H9 (cell line): ENCODE data around the gene JSRP1. TPM values are rescaled to one million over a fixed set of nuclear protein-coding genes. Genes with fewer than 3 reads are reported as not detected.
A peak's percentile ranks its signal among the peaks of the same experiment; 100 is the strongest.

Experiments used
- DNase-seq: peaks from one replicate; pipeline ENCODE4 v3.0.0-alpha.2; 2017
- H2AFZ ChIP-seq: one replicate; pipeline ENCODE4 v1.6.1; 2013; ENCODE audit warnings: mild to moderate bottlenecking, low read length, control low read depth, moderate library complexity
- H2AK5ac ChIP-seq: 2 replicates; pipeline ENCODE4 v1.6.1; 2013; ENCODE audit warnings: low read length, control low read depth, mixed read lengths; ENCODE audit not compliant: insufficient read length
- H2BK120ac ChIP-seq: one replicate; pipeline ENCODE4 v1.6.1; 2013; ENCODE audit warnings: low read depth, mild to moderate bottlenecking, low read length, control low read depth, inconsistent platforms; ENCODE audit not compliant: poor library complexity, severe bottlenecking
- H2BK12ac ChIP-seq: 2 replicates; pipeline ENCODE4 v1.6.1; 2013; ENCODE audit warnings: low read length, control low read depth, mixed read lengths, low read depth; ENCODE audit not compliant: insufficient read length
- H2BK15ac ChIP-seq: 2 replicates; pipeline ENCODE4 v1.6.1; 2013; ENCODE audit warnings: low read depth, low read length, control low read depth
- H2BK20ac ChIP-seq: one replicate; pipeline ENCODE4 v1.6.1; 2013; ENCODE audit warnings: low read depth, mild to moderate bottlenecking, low read length, control low read depth, inconsistent platforms; ENCODE audit not compliant: poor library complexity, severe bottlenecking
- H2BK5ac ChIP-seq: 2 replicates; pipeline ENCODE4 v1.6.1; 2013; ENCODE audit warnings: low read length, control low read depth, mixed read lengths; ENCODE audit not compliant: insufficient read length
- H3K14ac ChIP-seq: 2 replicates; pipeline ENCODE4 v1.6.1; 2013; ENCODE audit warnings: low read length, control low read depth; ENCODE audit not compliant: insufficient read depth
- H3K18ac ChIP-seq: 2 replicates; pipeline ENCODE4 v1.6.1; 2013; ENCODE audit warnings: low read depth, mild to moderate bottlenecking, mixed read lengths, low read length, control low read depth; ENCODE audit not compliant: insufficient read length
- H3K23ac ChIP-seq: 2 replicates; pipeline ENCODE4 v1.6.1; 2013; ENCODE audit warnings: low read length, control low read depth, mixed read lengths, low read depth; ENCODE audit not compliant: insufficient read length
- H3K23me2 ChIP-seq: 2 replicates; pipeline ENCODE4 v1.6.1; 2013; ENCODE audit warnings: low read depth, mild to moderate bottlenecking, mixed read lengths, low read length, control low read depth; ENCODE audit not compliant: insufficient read length, poor library complexity, severe bottlenecking
- H3K27ac ChIP-seq: 2 replicates; pipeline ENCODE4 v1.5.1; 2013; ENCODE audit warnings: low read length, control low read depth, mixed read lengths, low read depth; ENCODE audit not compliant: insufficient read length
- H3K27me3 ChIP-seq: 2 replicates; pipeline ENCODE4 v1.6.1; 2013; ENCODE audit warnings: low read length, control low read depth, inconsistent platforms; ENCODE audit not compliant: insufficient read depth
- H3K4ac ChIP-seq: 2 replicates; pipeline ENCODE4 v1.6.1; 2013; ENCODE audit warnings: low read depth, mild to moderate bottlenecking, control low read depth, inconsistent platforms, low read length, moderate library complexity
- H3K4me1 ChIP-seq: 2 replicates; pipeline ENCODE4 v1.6.1; 2013; ENCODE audit warnings: low read length, control low read depth, inconsistent platforms; ENCODE audit not compliant: insufficient read depth
- H3K4me2 ChIP-seq: 2 replicates; pipeline ENCODE4 v1.6.1; 2013; ENCODE audit warnings: low read length, control low read depth, mixed read lengths; ENCODE audit not compliant: insufficient read length, insufficient read depth
- H3K56ac ChIP-seq: 2 replicates; pipeline ENCODE4 v1.6.1; 2013; ENCODE audit warnings: low read depth, mild to moderate bottlenecking, mixed read lengths, low read length, control low read depth; ENCODE audit not compliant: insufficient read length
- H3K79me1 ChIP-seq: 2 replicates; pipeline ENCODE4 v1.6.1; 2013; ENCODE audit warnings: low read depth, mild to moderate bottlenecking, moderate library complexity, low read length, control low read depth, inconsistent platforms; ENCODE audit not compliant: insufficient read depth, poor library complexity, severe bottlenecking
- H3K79me2 ChIP-seq: 2 replicates; pipeline ENCODE4 v1.6.1; 2013; ENCODE audit warnings: low read length, control low read depth, inconsistent platforms; ENCODE audit not compliant: insufficient read depth
- H3K9ac ChIP-seq: 2 replicates; pipeline ENCODE4 v1.6.1; 2013; ENCODE audit warnings: low read length, control low read depth, mixed read lengths; ENCODE audit not compliant: insufficient read length; ENCODE audit errors: extremely low read depth
- H3K9me3 ChIP-seq: one replicate; pipeline ENCODE4 v1.6.1; 2013; ENCODE audit warnings: low read depth, low read length, inconsistent platforms; ENCODE audit not compliant: control insufficient read depth
- H3T11ph ChIP-seq: one replicate; pipeline ENCODE4 v1.6.1; 2013; ENCODE audit warnings: mild to moderate bottlenecking, low read length, control low read depth, inconsistent platforms
- H4K20me1 ChIP-seq: one replicate; pipeline ENCODE4 v1.6.1; 2013; ENCODE audit not compliant: control insufficient read depth, insufficient read length, insufficient read depth
- H4K5ac ChIP-seq: 2 replicates; pipeline ENCODE4 v1.6.1; 2013; ENCODE audit warnings: low read depth, mild to moderate bottlenecking, mixed read lengths, low read length, control low read depth; ENCODE audit not compliant: insufficient read length
- H4K8ac ChIP-seq: replicated peaks from 2 replicates; pipeline ENCODE4 v1.6.1; 2013; ENCODE audit warnings: low read length, control low read depth, mixed read lengths, low read depth; ENCODE audit not compliant: insufficient read length
- H4K91ac ChIP-seq: 2 replicates; pipeline ENCODE4 v1.6.1; 2013; ENCODE audit warnings: low read depth, mild to moderate bottlenecking, moderate library complexity, mixed read lengths, low read length, control low read depth; ENCODE audit not compliant: insufficient read length
- H3K27ac Mint-ChIP-seq, 3 experiments: 2 replicates in 2 of 3; 3 replicates in 1 of 3; pipeline ENCODE4 v1.8.0; 2020 to 2021; ENCODE audit warnings: mixed read lengths in 3 of 3, mild to moderate bottlenecking in 1 of 3, moderate library complexity in 1 of 3
- H3K27me3 Mint-ChIP-seq: 2 replicates; pipeline ENCODE4 v1.8.0; 2021; ENCODE audit warnings: low read depth, mild to moderate bottlenecking, moderate library complexity, mixed read lengths
- H3K36me3 Mint-ChIP-seq, 3 experiments: 2 replicates in 2 of 3; 3 replicates in 1 of 3; pipeline ENCODE4 v1.8.0; 2020 to 2021; ENCODE audit warnings: low read depth in 3 of 3, mixed read lengths in 3 of 3; ENCODE audit not compliant: insufficient read depth in 1 of 3
- H3K4me1 Mint-ChIP-seq, 2 experiments: 2 replicates each; pipeline ENCODE4 v1.8.0; 2020; ENCODE audit warnings: mixed read lengths in 2 of 2
- H3K4me3 Mint-ChIP-seq, 2 experiments: 2 replicates in 1 of 2; 3 replicates in 1 of 2; pipeline ENCODE4 v1.8.0; 2020 to 2021; ENCODE audit warnings: mild to moderate bottlenecking in 2 of 2, mixed read lengths in 2 of 2, moderate library complexity in 1 of 2
- H3K9me3 Mint-ChIP-seq, 2 experiments: 2 replicates in 1 of 2; 3 replicates in 1 of 2; pipeline ENCODE4 v1.8.0; 2020; ENCODE audit warnings: mild to moderate bottlenecking in 2 of 2, mixed read lengths in 2 of 2, moderate library complexity in 1 of 2
- WGBS: extraction: QIAGEN DNeasy Blood & Tissue Kit; methylation state at CpG from one replicate; pipeline ENCODE4 v1.1.7; 2013; ENCODE audit warnings: missing lambda C conversion rate, low lambda C conversion rate, mixed read lengths; ENCODE audit not compliant: insufficient read length; ENCODE audit errors: extremely low coverage; 5-methylcytosine and 5-hydroxymethylcytosine counted together
- total RNA-seq: library from RNA; stranded (reverse); gene quantifications from 2 replicates; pipeline ENCODE4 v1.2.1, GENCODE V29; 2021
- TF ChIP-seq, protein P1 (sequence below): fragments of 200-600 bp; sonication (generic); conservative IDR thresholded peaks from 3 replicates; pipeline ENCODE4 v1.8.0; 2021; ENCODE audit warnings: antibody characterized with exemption, mild to moderate bottlenecking

The JSRP1 gene
- total RNA-seq, 1 experiment from 2014 or later: 0.90 TPM

DNA sequence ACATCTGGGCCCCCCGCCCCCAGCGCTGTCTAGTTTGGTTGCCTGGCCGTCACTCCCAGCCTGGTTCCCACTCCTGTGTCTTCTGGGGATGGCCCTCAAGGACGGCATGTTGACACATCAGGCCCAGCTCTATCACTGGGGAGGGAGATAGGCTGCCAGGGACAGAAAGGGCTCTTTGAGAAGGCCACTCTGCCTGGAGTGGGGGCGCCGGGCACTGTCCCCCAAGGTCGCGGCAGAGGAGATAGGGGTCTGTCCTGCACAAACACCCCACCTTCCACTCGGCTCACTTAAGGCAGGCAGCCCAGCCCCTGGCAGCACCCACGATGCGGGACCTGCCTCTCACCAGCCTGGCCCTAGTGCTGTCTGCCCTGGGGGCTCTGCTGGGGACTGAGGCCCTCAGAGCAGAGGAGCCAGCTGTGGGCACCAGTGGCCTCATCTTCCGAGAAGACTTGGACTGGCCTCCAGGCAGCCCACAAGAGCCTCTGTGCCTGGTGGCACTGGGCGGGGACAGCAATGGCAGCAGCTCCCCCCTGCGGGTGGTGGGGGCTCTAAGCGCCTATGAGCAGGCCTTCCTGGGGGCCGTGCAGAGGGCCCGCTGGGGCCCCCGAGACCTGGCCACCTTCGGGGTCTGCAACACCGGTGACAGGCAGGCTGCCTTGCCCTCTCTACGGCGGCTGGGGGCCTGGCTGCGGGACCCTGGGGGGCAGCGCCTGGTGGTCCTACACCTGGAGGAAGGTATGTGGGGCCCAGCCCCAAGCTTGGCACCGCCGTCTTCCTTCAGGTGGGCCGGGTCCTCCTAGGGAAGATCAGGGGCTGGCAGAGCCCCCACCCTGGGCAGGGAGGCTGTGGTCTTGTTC lies 7.0 kb downstream of the JSRP1 start, which contains the start of gene AMH:
TSS of gene AMH (plus strand) at position 314 of the 857 bp plus-strand sequence. CDS start at position 324, 10 bp downstream.
- H3K79me1 ChIP-seq: no peaks in the 10 kb centered on the region
- H4K91ac ChIP-seq: no peak within 1 kb of the TSS
- H3K56ac ChIP-seq: no peak within 1 kb of the TSS
- no peak within 1 kb of the TSS for H4K5ac ChIP-seq
- Mint-ChIP-seq H3K27me3 (peaks cover 11% of the 10 kb centered on the region), H3K36me3 (peaks cover 11 to 29% (median 15%) of the 10 kb centered on the region in 3 experiments; a peak in 6 of 7 replicates), H3K27ac (peak within 1 kb of the TSS in 1 of 3 experiments; percentile 58; a peak in 2 of 7 replicates), H3K4me1 (peaks cover 4% of the 10 kb centered on the region in 2 experiments), H3K9me3 (no peaks in the 10 kb centered on the region), H3K4me3 (no peak within 1 kb of the TSS)
- no peak within 1 kb of the TSS for H3K18ac ChIP-seq
- no peak for DNase-seq
- no peak within 1 kb of the TSS for H2BK120ac ChIP-seq
- no peak within 1 kb of the TSS for H3K9ac ChIP-seq
- H2BK12ac ChIP-seq: no peak within 1 kb of the TSS
- H3K4me1 ChIP-seq: no peaks in the 10 kb centered on the region
- no peak within 1 kb of the TSS for H2BK5ac ChIP-seq
- no CpG with 5 or more reads among the region's 27 CpGs for WGBS
- H3K23ac ChIP-seq: no peak within 1 kb of the TSS
- no peak within 1 kb of the TSS for H2BK20ac ChIP-seq
- H3K23me2 ChIP-seq: peaks cover 10% of the 10 kb centered on the region
- H2BK15ac ChIP-seq: no peak within 1 kb of the TSS
- H3K27ac ChIP-seq: no peak within 1 kb of the TSS
- H4K8ac ChIP-seq: no peak within 1 kb of the TSS
- no peak within 1 kb of the TSS for H3K4ac ChIP-seq
- no peak within 1 kb of the TSS; the same call in 1 of the 2 replicates for H3K14ac ChIP-seq
- no peak within 1 kb of the TSS for H2AFZ ChIP-seq
- no peak within 1 kb of the TSS for H3T11ph ChIP-seq
- H3K9me3 ChIP-seq: no peaks in the 10 kb centered on the region
- no peak within 1 kb of the TSS for H2AK5ac ChIP-seq
- H4K20me1 ChIP-seq: no peaks in the 10 kb centered on the region
- no peak within 1 kb of the TSS for H3K4me2 ChIP-seq
- H3K79me2 ChIP-seq: no peaks in the 10 kb centered on the region
- TF ChIP-seq, protein P1, sequence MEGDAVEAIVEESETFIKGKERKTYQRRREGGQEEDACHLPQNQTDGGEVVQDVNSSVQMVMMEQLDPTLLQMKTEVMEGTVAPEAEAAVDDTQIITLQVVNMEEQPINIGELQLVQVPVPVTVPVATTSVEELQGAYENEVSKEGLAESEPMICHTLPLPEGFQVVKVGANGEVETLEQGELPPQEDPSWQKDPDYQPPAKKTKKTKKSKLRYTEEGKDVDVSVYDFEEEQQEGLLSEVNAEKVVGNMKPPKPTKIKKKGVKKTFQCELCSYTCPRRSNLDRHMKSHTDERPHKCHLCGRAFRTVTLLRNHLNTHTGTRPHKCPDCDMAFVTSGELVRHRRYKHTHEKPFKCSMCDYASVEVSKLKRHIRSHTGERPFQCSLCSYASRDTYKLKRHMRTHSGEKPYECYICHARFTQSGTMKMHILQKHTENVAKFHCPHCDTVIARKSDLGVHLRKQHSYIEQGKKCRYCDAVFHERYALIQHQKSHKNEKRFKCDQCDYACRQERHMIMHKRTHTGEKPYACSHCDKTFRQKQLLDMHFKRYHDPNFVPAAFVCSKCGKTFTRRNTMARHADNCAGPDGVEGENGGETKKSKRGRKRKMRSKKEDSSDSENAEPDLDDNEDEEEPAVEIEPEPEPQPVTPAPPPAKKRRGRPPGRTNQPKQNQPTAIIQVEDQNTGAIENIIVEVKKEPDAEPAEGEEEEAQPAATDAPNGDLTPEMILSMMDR: no peak
- H3K27me3 ChIP-seq: no peaks in the 10 kb centered on the region; the same call in 1 of the 2 replicates
